HS-5 (cell line): Measurements from ENCODE around the gene ACBD6.

Experiments used
- DNase-seq: peaks from one replicate; pipeline ENCODE4 v3.0.0-alpha.2; 2012; ENCODE audit warnings: low read depth

The ACBD6 gene

GRCh38 chr1:180524915-180525714 is 22.7 kb upstream of the ACBD6 start:
- no peak for DNase-seq

GRCh38 chr1:180524160-180524914 is 22.0 kb upstream of the ACBD6 start:
- no peak for DNase-seq

- no peak for DNase-seq
Measured at GRCh38 chr1:180522213-180522515, 19.8 kb upstream of the ACBD6 start.

- no peak for DNase-seq
Measured at GRCh38 chr1:180521474-180522212, 19.3 kb upstream of the ACBD6 start.

- DNase-seq, result no peak
Measured at GRCh38 chr1:180519846-180520245, 17.5 kb upstream of the ACBD6 start.

- DNase-seq, result peak; percentile 56
Measured at GRCh38 chr1:180515857-180516388, 13.5 kb upstream of the ACBD6 start.

- DNase-seq, result no peak
Measured at GRCh38 chr1:180515364-180515763, 13.0 kb upstream of the ACBD6 start.

- DNase-seq, result no peak
Measured at GRCh38 chr1:180513531-180513930, 11.2 kb upstream of the ACBD6 start.

GRCh38 chr1:180510882-180511281 is 8.5 kb upstream of the ACBD6 start:
- no peak for DNase-seq

- DNase-seq, result no peak
Measured at GRCh38 chr1:180508725-180509097, 6.3 kb upstream of the ACBD6 start.

GRCh38 chr1:180507795-180508724 is 5.7 kb upstream of the ACBD6 start:
- no peak for DNase-seq

GRCh38 chr1:180505732-180506335 is 3.5 kb upstream of the ACBD6 start:
- no peak for DNase-seq

GRCh38 chr1:180504186-180504585 is 1.8 kb upstream of the ACBD6 start:
- no peak for DNase-seq

GRCh38 chr1:180503280-180503862 is 994 bp upstream of the ACBD6 start:
- no peak for DNase-seq

- DNase-seq, result no peak
Measured at GRCh38 chr1:180501865-180502360, 464 bp downstream of the ACBD6 start.

GRCh38 chr1:180500689-180501088 is 1.7 kb downstream of the ACBD6 start:
- DNase-seq, result no peak

GRCh38 chr1:180498594-180498993 is 3.8 kb downstream of the ACBD6 start:
- no peak for DNase-seq

GRCh38 chr1:180497826-180498225 is 4.6 kb downstream of the ACBD6 start:
- no peak for DNase-seq

GRCh38 chr1:180494370-180494769 is 8.0 kb downstream of the ACBD6 start:
- no peak for DNase-seq

- no peak for DNase-seq
Measured at GRCh38 chr1:180489976-180490375, 12.4 kb downstream of the ACBD6 start.

GRCh38 chr1:180489313-180489712 is 13.1 kb downstream of the ACBD6 start:
- DNase-seq, result no peak
